Hepatocyte (in vitro differentiated cells): ENCODE results near the gene OPCML.

Source experiments
- EZH2 ChIP-seq: fragments of 200-600 bp; sonication (generic); IDR thresholded peaks from 2 replicates; pipeline ENCODE4 v1.6.1; 2016; ENCODE audit warnings: antibody characterized with exemption, mild to moderate bottlenecking, borderline replicate concordance
- EZH2phosphoT487 ChIP-seq: fragments of 200-600 bp; sonication (generic); IDR thresholded peaks from one replicate; pipeline ENCODE4 v1.6.1; 2018; ENCODE audit warnings: antibody characterized with exemption, mild to moderate bottlenecking, low read depth, moderate library complexity; ENCODE audit not compliant: unreplicated experiment, severe bottlenecking
- TF ChIP-seq, protein P1 (sequence below): fragments of 200-600 bp; sonication (generic); IDR thresholded peaks from 2 replicates; pipeline ENCODE4 v1.5.1; 2016; ENCODE audit warnings: antibody characterized with exemption, mild to moderate bottlenecking; ENCODE audit not compliant: poor library complexity

DNA sequence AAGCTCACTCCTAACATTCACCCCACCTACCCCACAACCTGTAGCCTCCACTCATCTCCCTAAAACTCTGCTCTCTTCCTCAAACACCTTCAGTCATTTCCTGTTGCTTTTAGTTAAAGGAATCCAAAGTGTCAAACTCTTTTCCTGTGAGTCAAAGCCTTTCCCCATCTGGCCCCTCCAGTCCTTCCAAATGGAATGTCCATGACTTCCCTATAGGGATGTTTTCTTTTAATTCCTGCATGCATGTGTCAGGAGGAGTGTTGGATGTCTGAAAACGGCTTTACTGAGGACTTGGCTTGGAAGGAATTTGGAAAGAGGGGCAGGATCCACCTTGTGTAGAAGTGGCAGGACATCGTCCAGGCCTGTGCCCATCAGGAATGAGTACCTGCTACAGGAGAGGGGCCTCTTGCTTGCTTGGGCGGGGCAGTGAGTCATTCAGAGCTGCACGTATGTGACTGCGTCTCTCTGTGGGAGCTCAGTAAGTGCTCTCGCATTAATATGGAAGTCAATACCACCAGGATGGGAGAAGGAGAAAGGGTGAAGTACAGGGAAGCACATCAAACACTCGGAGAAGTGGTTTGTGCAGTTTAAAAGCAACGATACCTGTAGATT lies 491.9 kb downstream of the OPCML start:
- TF ChIP-seq, protein P1, sequence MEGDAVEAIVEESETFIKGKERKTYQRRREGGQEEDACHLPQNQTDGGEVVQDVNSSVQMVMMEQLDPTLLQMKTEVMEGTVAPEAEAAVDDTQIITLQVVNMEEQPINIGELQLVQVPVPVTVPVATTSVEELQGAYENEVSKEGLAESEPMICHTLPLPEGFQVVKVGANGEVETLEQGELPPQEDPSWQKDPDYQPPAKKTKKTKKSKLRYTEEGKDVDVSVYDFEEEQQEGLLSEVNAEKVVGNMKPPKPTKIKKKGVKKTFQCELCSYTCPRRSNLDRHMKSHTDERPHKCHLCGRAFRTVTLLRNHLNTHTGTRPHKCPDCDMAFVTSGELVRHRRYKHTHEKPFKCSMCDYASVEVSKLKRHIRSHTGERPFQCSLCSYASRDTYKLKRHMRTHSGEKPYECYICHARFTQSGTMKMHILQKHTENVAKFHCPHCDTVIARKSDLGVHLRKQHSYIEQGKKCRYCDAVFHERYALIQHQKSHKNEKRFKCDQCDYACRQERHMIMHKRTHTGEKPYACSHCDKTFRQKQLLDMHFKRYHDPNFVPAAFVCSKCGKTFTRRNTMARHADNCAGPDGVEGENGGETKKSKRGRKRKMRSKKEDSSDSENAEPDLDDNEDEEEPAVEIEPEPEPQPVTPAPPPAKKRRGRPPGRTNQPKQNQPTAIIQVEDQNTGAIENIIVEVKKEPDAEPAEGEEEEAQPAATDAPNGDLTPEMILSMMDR: no peak
- TF ChIP-seq EZH2: no peak
- TF ChIP-seq EZH2phosphoT487: no peak
